IPS-20b (cell line): ENCODE results near the gene MICAL3.

ENCODE experiments used
- H3K27ac ChIP-seq: one replicate; pipeline ENCODE4 v1.5.1; 2013; ENCODE audit warnings: low read length
- H3K27me3 ChIP-seq: 2 replicates; pipeline ENCODE4 v1.6.1; 2013; ENCODE audit warnings: mild to moderate bottlenecking, low read length, inconsistent platforms; ENCODE audit not compliant: insufficient read depth
- H3K36me3 ChIP-seq: 2 replicates; pipeline ENCODE4 v1.6.1; 2013; ENCODE audit warnings: low read depth, mild to moderate bottlenecking, inconsistent platforms, low read length, moderate library complexity; ENCODE audit not compliant: insufficient read depth
- H3K4me1 ChIP-seq: 2 replicates; pipeline ENCODE4 v1.6.1; 2013; ENCODE audit warnings: mild to moderate bottlenecking, control low read depth, inconsistent platforms, low read length, moderate library complexity; ENCODE audit not compliant: insufficient read depth
- H3K4me3 ChIP-seq: 2 replicates; pipeline ENCODE4 v1.5.1; 2013; ENCODE audit warnings: mild to moderate bottlenecking, low read length, inconsistent platforms
- H3K9ac ChIP-seq: 2 replicates; pipeline ENCODE4 v1.6.1; 2013; ENCODE audit warnings: low read depth, mild to moderate bottlenecking, inconsistent platforms, low read length, moderate library complexity
- H3K9me3 ChIP-seq: 2 replicates; pipeline ENCODE4 v1.6.1; 2013; ENCODE audit warnings: mild to moderate bottlenecking, low read depth, low read length, inconsistent platforms; ENCODE audit not compliant: insufficient read depth

MICAL3 gene

DNA sequence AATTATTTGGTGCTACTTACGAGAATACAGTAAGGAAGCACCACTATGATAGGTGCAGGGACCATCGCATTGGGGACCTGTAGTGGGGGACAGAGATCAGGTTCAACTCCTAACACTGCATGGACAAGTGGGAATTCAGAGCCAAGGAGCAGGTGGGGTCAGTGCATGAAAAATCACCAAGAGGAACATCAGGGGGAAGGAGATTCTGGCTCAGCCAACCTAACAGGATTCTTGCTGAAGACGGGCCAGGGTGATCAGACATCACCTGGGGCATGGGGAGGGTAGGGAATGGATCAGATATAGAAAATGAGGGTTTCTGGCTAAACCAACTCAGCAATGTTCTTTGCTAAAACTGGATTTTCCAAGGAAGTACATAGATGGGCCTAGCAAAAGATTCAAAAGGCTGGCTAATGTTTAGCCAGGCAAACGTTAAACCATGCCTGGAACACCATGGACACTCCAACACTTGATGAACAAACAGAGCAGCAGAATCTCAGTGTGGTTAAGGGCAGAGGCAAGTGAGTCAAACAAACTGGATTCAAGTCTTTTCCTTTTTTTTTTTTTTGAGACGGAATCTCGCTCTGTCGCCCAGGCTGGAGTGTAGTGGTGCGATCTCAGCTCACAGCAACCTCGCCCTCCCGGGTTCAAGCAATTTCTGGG, 70.0 kb downstream of the MICAL3 start:
- Histone ChIP-seq H3K27ac (no peak overlapping the region), H3K27me3 (no peaks in the 10 kb centered on the region), H3K4me3 (no peak overlapping the region), H3K36me3 (no peaks in the 10 kb centered on the region), H3K9me3 (no peaks in the 10 kb centered on the region), H3K9ac (no peak overlapping the region), H3K4me1 (no peaks in the 10 kb centered on the region)

- no peak overlapping the region for H3K9ac ChIP-seq
Observed at GRCh38 chr22:17953147-17953546, 71.2 kb downstream of the MICAL3 start.

DNA sequence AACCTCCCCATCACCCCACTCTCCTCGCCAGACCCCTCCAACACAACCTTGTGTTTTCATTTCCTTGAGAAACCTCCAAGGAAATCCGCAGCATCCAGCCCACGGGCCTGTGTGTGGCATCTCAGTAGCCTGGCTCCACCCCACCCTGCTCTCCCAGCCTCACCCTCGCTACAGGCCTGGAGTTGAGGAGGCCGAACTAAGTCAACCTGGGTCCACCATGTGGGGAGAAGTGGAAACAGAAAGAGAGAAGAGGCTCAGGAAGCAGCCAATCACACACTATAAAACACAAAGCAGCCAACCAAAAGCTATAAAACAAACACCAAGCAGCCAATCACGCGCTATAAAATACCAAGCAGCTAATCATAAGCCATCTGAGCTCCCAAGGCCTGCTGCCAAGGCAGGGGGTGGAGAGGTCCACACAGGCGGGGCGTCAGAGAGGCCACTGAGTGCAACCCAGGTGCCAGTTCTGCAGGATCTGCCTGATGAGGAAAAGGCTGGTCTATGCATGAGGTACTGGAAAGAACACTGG, 72.0 kb downstream of the MICAL3 start:
- Histone ChIP-seq H3K4me3 (no peak overlapping the region), H3K27me3 (no peaks in the 10 kb centered on the region), H3K9ac (no peak overlapping the region), H3K4me1 (no peaks in the 10 kb centered on the region), H3K36me3 (no peaks in the 10 kb centered on the region), H3K27ac (no peak overlapping the region), H3K9me3 (no peaks in the 10 kb centered on the region)

More at GRCh38 chr22:17953147-17953546, 71.2 kb downstream of the MICAL3 start:
- no peaks in the 10 kb centered on the region for H3K9me3 ChIP-seq
- no peak overlapping the region for H3K4me3 ChIP-seq
- no peaks in the 10 kb centered on the region for H3K4me1 ChIP-seq
- no peaks in the 10 kb centered on the region for H3K36me3 ChIP-seq
- no peaks in the 10 kb centered on the region for H3K27me3 ChIP-seq
- no peak overlapping the region for H3K27ac ChIP-seq

DNA sequence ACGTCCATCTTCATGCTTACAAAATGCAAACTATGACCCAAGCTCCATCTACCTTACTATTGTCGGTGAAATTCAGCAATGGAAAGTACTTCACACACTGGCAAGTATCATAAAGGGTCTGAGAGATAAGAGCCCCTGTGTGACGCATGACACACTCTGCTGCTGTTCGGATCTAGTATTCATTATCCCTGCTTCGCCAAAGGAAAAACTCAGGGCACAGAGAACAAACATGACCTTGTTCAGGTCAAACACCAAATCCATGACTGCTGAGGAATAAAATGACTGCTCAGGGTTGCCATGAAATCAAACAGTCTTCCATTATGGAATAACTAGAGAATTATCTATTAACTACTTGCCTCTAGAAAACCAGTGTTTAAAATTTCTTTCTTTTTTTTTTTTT, 73.0 kb downstream of the MICAL3 start:
- Histone ChIP-seq H3K27me3 (no peaks in the 10 kb centered on the region), H3K9ac (no peak overlapping the region), H3K9me3 (no peaks in the 10 kb centered on the region), H3K4me1 (peaks cover 6% of the 10 kb centered on the region), H3K4me3 (no peak overlapping the region), H3K27ac (no peak overlapping the region), H3K36me3 (no peaks in the 10 kb centered on the region)

DNA sequence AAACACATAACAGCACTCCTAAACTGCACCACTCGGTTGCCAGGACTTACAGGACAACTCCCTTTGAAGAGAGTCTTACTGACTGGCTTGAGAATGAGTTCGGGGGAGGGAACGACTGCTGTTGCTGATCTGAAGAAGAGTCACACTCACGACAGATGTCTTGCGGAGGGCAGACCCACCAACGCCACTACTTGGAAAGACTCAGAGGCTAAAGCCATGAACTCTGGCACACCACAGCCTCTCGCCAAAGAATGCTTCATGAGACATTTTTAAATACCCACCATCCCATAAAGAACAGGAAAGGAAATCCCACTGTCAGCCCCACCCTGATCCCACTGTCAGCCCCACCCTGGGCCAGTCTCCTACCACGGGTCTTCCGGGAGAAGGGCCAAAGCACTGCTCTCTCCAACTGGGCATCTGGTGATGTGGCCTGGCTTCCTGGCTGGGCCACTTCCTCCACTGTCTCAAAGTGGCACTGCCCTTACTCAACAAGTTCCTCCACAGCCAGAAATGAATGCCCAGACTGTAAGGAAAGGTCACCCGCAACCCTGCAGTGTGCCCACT, 73.6 kb downstream of the MICAL3 start:
- H3K36me3 ChIP-seq: no peaks in the 10 kb centered on the region
- H3K4me1 ChIP-seq: peaks cover 12% of the 10 kb centered on the region
- H3K27ac ChIP-seq: no peak overlapping the region

DNA sequence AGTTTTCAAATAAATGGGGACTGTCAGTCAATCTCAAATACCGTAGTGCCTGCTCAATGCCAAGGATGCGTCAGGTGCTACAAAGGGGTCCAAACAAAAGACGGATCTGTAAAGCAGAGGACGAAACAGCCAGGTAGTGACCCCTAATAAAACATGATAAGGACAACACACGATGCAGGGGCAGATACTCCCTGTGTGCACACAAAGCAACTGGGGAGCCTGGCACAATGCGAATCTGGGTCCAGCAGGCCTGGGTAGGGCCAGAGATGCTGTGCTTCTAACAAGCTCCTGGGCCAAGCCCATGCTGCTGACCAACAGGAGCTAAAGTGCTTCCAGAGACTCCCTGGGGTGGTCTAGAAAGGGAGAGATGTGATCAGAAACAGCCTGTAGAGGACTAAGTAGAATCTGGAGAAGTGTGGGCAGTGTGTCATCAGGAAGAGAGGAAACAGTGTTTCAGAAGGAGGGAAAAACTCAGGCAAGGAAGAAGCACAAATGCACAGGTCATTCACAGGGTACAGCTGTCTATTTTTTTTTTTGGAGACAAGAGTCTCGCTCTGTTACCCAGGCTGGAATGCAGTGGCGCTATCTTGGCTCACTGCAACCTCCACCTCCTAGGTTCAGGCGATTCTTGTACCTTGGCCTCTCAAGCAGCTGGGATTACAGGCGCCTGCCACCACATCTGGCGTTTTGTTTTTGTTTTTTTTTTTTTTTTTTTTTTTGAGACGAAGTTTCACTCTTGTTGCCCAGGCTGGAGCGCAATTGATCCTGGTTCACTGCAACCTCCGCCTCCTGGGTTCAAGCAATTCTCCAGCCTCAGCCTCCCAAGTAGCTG, 74.5 kb downstream of the MICAL3 start:
- no peaks in the 10 kb centered on the region for H3K27me3 ChIP-seq
- no peaks in the 10 kb centered on the region for H3K36me3 ChIP-seq
- H3K4me1 ChIP-seq: peaks cover 17% of the 10 kb centered on the region
- H3K4me3 ChIP-seq: no peak overlapping the region
- no peak overlapping the region for H3K9ac ChIP-seq
- no peaks in the 10 kb centered on the region for H3K9me3 ChIP-seq
- no peak overlapping the region for H3K27ac ChIP-seq

More for the DNA sequence above, 73.6 kb downstream of the MICAL3 start:
- Histone ChIP-seq H3K27me3 (no peaks in the 10 kb centered on the region), H3K4me3 (no peak overlapping the region), H3K9me3 (no peaks in the 10 kb centered on the region), H3K9ac (no peak overlapping the region)

GRCh38 chr22:17948101-17948500, 76.3 kb downstream of the MICAL3 start:
- no peaks in the 10 kb centered on the region for H3K9me3 ChIP-seq
- peaks cover 30% of the 10 kb centered on the region for H3K4me1 ChIP-seq
- no peaks in the 10 kb centered on the region for H3K36me3 ChIP-seq
- H3K4me3 ChIP-seq: no peak overlapping the region
- H3K27ac ChIP-seq: no peak overlapping the region
- H3K9ac ChIP-seq: no peak overlapping the region
- H3K27me3 ChIP-seq: no peaks in the 10 kb centered on the region

GRCh38 chr22:17946662-17947367, 77.5 kb downstream of the MICAL3 start:
- no peak overlapping the region for H3K27ac ChIP-seq
- peaks cover 32% of the 10 kb centered on the region for H3K4me1 ChIP-seq
- H3K9me3 ChIP-seq: no peaks in the 10 kb centered on the region
- no peaks in the 10 kb centered on the region for H3K27me3 ChIP-seq
- no peak overlapping the region for H3K4me3 ChIP-seq
- H3K9ac ChIP-seq: no peak overlapping the region
- no peaks in the 10 kb centered on the region for H3K36me3 ChIP-seq

DNA sequence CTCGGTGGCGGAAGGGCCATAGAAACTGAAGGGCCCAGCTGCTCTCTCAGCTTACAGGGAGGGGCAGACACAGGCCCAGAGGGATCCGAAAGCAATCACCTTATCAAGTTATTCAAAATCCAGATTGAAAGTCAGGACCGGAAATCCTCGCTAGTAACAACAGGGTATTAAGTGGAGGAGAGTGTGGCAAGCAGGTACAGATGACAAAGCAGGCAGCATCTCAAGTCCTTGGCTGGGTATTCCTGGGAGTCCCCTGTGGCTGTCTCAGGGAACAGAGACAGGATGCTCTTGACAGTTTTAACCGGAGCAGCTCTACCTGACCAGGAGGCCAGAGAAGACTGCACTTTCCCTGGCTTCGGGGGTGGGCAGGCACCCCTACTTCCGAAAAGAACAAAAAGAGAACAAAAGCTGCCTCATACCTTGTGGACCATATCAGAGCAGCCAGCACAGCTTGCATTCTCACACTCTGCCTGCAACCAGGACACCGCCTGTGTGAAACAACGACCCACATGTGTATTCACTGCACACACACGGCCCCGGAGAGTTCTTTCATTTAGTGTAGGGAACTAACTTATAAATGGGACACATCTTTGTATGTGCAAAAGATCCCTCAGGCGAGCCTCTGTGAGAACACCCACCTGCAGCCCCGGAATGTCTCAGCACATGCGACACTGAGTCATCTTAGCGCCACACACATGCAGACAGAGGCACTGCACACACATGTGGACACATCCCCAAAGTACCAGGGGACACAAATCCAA, 78.3 kb downstream of the MICAL3 start:
- H3K9me3 ChIP-seq: no peaks in the 10 kb centered on the region
- peak overlapping the region; percentile 16; the same call in 1 of the 2 replicates for H3K9ac ChIP-seq
- no peaks in the 10 kb centered on the region for H3K36me3 ChIP-seq
- H3K4me3 ChIP-seq: no peak overlapping the region
- H3K27ac ChIP-seq: no peak overlapping the region
- peaks cover 32% of the 10 kb centered on the region for H3K4me1 ChIP-seq
- H3K27me3 ChIP-seq: no peaks in the 10 kb centered on the region

- no peak overlapping the region for H3K4me3 ChIP-seq
- no peaks in the 10 kb centered on the region for H3K36me3 ChIP-seq
- no peaks in the 10 kb centered on the region for H3K27me3 ChIP-seq
- no peak overlapping the region for H3K27ac ChIP-seq
- no peaks in the 10 kb centered on the region for H3K9me3 ChIP-seq
- peaks cover 32% of the 10 kb centered on the region for H3K4me1 ChIP-seq
- H3K9ac ChIP-seq: peak overlapping the region; percentile 16; the same call in 1 of the 2 replicates
Observed at GRCh38 chr22:17945156-17945887, 79.0 kb downstream of the MICAL3 start.
